ENCODE data around the gene EID1.
"Not testable (repeated sequence)": the region's sequence is repeated elsewhere in the genome, so short reads cannot be mapped to it uniquely, and the experiment has no call there.

Gene EID1

GRCh38 chr15:48904758-48905157 lies 26.8 kb downstream of the EID1 start:
- intact Hi-C loops (cut with DNase I): no loop called here

GRCh38 chr15:48905216-48905615 lies 27.3 kb downstream of the EID1 start:
- DNase-seq: no peak
- intact Hi-C loops (cut with DNase I): no loop called here

More at GRCh38 chr15:48904758-48905157, 26.8 kb downstream of the EID1 start:
- no peak for DNase-seq

- intact Hi-C loops (cut with DNase I): no loop called here
- DNase-seq: no peak
Observed at GRCh38 chr15:48905847-48906246, 27.9 kb downstream of the EID1 start.

GRCh38 chr15:48909313-48909712 lies 31.4 kb downstream of the EID1 start:
- intact Hi-C loops (cut with DNase I); DNase-seq: not testable (repeated sequence)

GRCh38 chr15:48910554-48910953 lies 32.6 kb downstream of the EID1 start:
- intact Hi-C loops (cut with DNase I); DNase-seq: not testable (repeated sequence)

GRCh38 chr15:48913141-48913540 lies 35.2 kb downstream of the EID1 start:
- intact Hi-C loops (cut with DNase I): no loop called here
- no peak for DNase-seq

- no peak for DNase-seq
- intact Hi-C loops (cut with DNase I): no loop called here
Observed at GRCh38 chr15:48914717-48915116, 36.8 kb downstream of the EID1 start.

- intact Hi-C loops (cut with DNase I): no loop called here
- no peak for DNase-seq
Observed at GRCh38 chr15:48915861-48916260, 37.9 kb downstream of the EID1 start.

- no peak for DNase-seq
- intact Hi-C loops (cut with DNase I): no loop called here
Observed at GRCh38 chr15:48916721-48917120, 38.8 kb downstream of the EID1 start.

GRCh38 chr15:48922046-48922445 lies 44.1 kb downstream of the EID1 start:
- no peak for DNase-seq
- intact Hi-C loops (cut with DNase I): no loop called here

- no peak for DNase-seq
- intact Hi-C loops (cut with DNase I): no loop called here
Observed at GRCh38 chr15:48924528-48925393, 46.8 kb downstream of the EID1 start.

GRCh38 chr15:48925714-48926223 lies 47.8 kb downstream of the EID1 start:
- intact Hi-C loops (cut with DNase I): no loop called here
- no peak for DNase-seq

GRCh38 chr15:48928877-48929538 lies 51.1 kb downstream of the EID1 start:
- DNase-seq: no peak
- intact Hi-C loops (cut with DNase I): no loop called here

- intact Hi-C loops (cut with DNase I): no loop called here
- DNase-seq: no peak
Observed at GRCh38 chr15:48929661-48930060, 51.7 kb downstream of the EID1 start.
